Neural cell (in vitro differentiated cells): ENCODE results near the gene FASTKD2.

Source experiments
- EP300 ChIP-seq: fragments of 450-650 bp; conservative IDR thresholded peaks from 2 replicates; pipeline ENCODE4 v1.6.1; 2014; ENCODE audit warnings: antibody characterized with exemption, mild to moderate bottlenecking, moderate library complexity; ENCODE audit not compliant: poor library complexity, severe bottlenecking
- EZH2 ChIP-seq: fragments of 200-600, 300-800 bp; shearing (Covaris generic), sonication (generic); IDR thresholded peaks from 2 replicates; pipeline ENCODE4 v1.6.1; 2014; ENCODE audit warnings: antibody characterized with exemption, low read length, borderline replicate concordance, mild to moderate bottlenecking; ENCODE audit not compliant: insufficient read depth, poor library complexity, severe bottlenecking
- MXI1 ChIP-seq: fragments of 450-650 bp; conservative IDR thresholded peaks from 2 replicates; pipeline ENCODE4 v1.6.1; 2014; ENCODE audit warnings: antibody characterized with exemption, mild to moderate bottlenecking; ENCODE audit not compliant: poor library complexity, severe bottlenecking
- POLR2AphosphoS5 ChIP-seq: IDR thresholded peaks from 2 replicates; pipeline ENCODE4 v1.6.1; 2012
- RAD21 ChIP-seq: fragments of 450-650 bp; conservative IDR thresholded peaks from 2 replicates; pipeline ENCODE4 v1.6.1; 2014; ENCODE audit warnings: antibody characterized with exemption, mild to moderate bottlenecking, moderate library complexity
- SMC3 ChIP-seq: fragments of 450-650 bp; conservative IDR thresholded peaks from 2 replicates; pipeline ENCODE4 v1.6.1; 2014; ENCODE audit warnings: antibody characterized with exemption, mild to moderate bottlenecking, moderate library complexity; ENCODE audit not compliant: poor library complexity
- TAF1 ChIP-seq: IDR thresholded peaks from 2 replicates; pipeline ENCODE4 v1.6.1; 2012; ENCODE audit warnings: low read depth
- TF ChIP-seq, protein P1 (sequence below): fragments of 450-650 bp; IDR thresholded peaks from 2 replicates; pipeline ENCODE4 v1.5.1; 2014; ENCODE audit warnings: antibody characterized with exemption, mild to moderate bottlenecking, moderate library complexity; ENCODE audit not compliant: poor library complexity, severe bottlenecking
- TF ChIP-seq, protein P2 (sequence below): IDR thresholded peaks from 2 replicates; pipeline ENCODE4 v1.6.1; 2012; ENCODE audit warnings: borderline replicate concordance

- TF ChIP-seq, protein P1, sequence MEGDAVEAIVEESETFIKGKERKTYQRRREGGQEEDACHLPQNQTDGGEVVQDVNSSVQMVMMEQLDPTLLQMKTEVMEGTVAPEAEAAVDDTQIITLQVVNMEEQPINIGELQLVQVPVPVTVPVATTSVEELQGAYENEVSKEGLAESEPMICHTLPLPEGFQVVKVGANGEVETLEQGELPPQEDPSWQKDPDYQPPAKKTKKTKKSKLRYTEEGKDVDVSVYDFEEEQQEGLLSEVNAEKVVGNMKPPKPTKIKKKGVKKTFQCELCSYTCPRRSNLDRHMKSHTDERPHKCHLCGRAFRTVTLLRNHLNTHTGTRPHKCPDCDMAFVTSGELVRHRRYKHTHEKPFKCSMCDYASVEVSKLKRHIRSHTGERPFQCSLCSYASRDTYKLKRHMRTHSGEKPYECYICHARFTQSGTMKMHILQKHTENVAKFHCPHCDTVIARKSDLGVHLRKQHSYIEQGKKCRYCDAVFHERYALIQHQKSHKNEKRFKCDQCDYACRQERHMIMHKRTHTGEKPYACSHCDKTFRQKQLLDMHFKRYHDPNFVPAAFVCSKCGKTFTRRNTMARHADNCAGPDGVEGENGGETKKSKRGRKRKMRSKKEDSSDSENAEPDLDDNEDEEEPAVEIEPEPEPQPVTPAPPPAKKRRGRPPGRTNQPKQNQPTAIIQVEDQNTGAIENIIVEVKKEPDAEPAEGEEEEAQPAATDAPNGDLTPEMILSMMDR, result no peak
- TF ChIP-seq EZH2, result no peak
- TF ChIP-seq POLR2AphosphoS5, result no peak
- no peak for TF ChIP-seq EP300
- no peak for TF ChIP-seq SMC3
- no peak for TF ChIP-seq TAF1
- TF ChIP-seq RAD21, result no peak
- no peak for TF ChIP-seq MXI1
- TF ChIP-seq, protein P2, sequence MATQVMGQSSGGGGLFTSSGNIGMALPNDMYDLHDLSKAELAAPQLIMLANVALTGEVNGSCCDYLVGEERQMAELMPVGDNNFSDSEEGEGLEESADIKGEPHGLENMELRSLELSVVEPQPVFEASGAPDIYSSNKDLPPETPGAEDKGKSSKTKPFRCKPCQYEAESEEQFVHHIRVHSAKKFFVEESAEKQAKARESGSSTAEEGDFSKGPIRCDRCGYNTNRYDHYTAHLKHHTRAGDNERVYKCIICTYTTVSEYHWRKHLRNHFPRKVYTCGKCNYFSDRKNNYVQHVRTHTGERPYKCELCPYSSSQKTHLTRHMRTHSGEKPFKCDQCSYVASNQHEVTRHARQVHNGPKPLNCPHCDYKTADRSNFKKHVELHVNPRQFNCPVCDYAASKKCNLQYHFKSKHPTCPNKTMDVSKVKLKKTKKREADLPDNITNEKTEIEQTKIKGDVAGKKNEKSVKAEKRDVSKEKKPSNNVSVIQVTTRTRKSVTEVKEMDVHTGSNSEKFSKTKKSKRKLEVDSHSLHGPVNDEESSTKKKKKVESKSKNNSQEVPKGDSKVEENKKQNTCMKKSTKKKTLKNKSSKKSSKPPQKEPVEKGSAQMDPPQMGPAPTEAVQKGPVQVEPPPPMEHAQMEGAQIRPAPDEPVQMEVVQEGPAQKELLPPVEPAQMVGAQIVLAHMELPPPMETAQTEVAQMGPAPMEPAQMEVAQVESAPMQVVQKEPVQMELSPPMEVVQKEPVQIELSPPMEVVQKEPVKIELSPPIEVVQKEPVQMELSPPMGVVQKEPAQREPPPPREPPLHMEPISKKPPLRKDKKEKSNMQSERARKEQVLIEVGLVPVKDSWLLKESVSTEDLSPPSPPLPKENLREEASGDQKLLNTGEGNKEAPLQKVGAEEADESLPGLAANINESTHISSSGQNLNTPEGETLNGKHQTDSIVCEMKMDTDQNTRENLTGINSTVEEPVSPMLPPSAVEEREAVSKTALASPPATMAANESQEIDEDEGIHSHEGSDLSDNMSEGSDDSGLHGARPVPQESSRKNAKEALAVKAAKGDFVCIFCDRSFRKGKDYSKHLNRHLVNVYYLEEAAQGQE, result no peak
Observed at GRCh38 chr2:206721256-206721920, 44.0 kb upstream of the FASTKD2 start.
